HepG2 (cell line): ENCODE measurements around the gene TOPORS. TPM values are rescaled to one million over a fixed set of nuclear protein-coding genes. Genes with fewer than 3 reads are reported as not detected.

Experiments
- ATAC-seq: fragments of 200-7000 bp; cut with Tn5 transposase; 3 replicates; pipeline ENCODE4 v1.9.1; 2020; ENCODE audit warnings: mild to moderate bottlenecking, moderate library complexity
- BruUV-seq: library from RNA; stranded (reverse); fragments of 400-500 nt; replicated peaks from 2 replicates; lab custom pipeline; 2021; lab: Mats Ljungman, UMichigan
- CTCF ChIA-PET: fragments of 300-600 bp; formaldehyde crosslinking; extraction: SDS; loops from one replicate; lab custom pipeline; 2021; ENCODE audit warnings: low total read pairs, inconsistent platforms, low intra/inter-chr PET ratio; lab: Yijun Ruan, JAX
- POLR2A ChIA-PET: fragments of 350-600 bp; sonication (Branson Sonifier 250); formaldehyde crosslinking; loops from one replicate; lab custom pipeline; 2020; ENCODE audit warnings: antibody characterized with exemption, inconsistent platforms; lab: Yijun Ruan, JAX
- DNase-seq: peaks from one replicate; pipeline ENCODE4 v3.0.0-alpha.2; 2015; ENCODE audit warnings: low spot score
- FAIRE-seq: peaks from 3 replicates; lab custom pipeline; 2011; peaks lifted over from hg19 to GRCh38; lab: Jason Lieb, UNC
- H2AFZ ChIP-seq: one replicate; pipeline ENCODE4 v1.6.1; 2011; ENCODE audit warnings: low read length, inconsistent platforms
- H3K27ac ChIP-seq: fragments of 300-600 bp; 3 replicates; pipeline ENCODE4 v1.8.0; 2011; ENCODE audit warnings: mixed run types, mild to moderate bottlenecking, mixed read lengths, low read length, inconsistent platforms; ENCODE audit not compliant: insufficient read depth; ENCODE audit errors: extremely low read length
- H3K27me3 ChIP-seq, 2 experiments: fragments of 200-600 bp in 1 of 2; 2 replicates in 1 of 2; 3 replicates in 1 of 2; pipeline versions ENCODE4 v1.6.0 to v1.8.0; 2011; ENCODE audit warnings: low read length in 2 of 2, mild to moderate bottlenecking in 2 of 2, moderate library complexity in 2 of 2, inconsistent platforms in 1 of 2; ENCODE audit not compliant: insufficient read depth in 2 of 2, control insufficient read depth in 1 of 2
- H3K36me3 ChIP-seq, 2 experiments: fragments of 200-600 bp in 1 of 2; replicated peaks in 1 of 2; 2 replicates in 1 of 2; 3 replicates in 1 of 2; pipeline versions ENCODE4 v1.5.1 to v1.8.0; 2011; ENCODE audit warnings: low read length in 2 of 2, inconsistent platforms in 1 of 2; ENCODE audit not compliant: insufficient read depth in 2 of 2, control insufficient read depth in 1 of 2
- H3K4me1 ChIP-seq: 2 replicates; pipeline ENCODE4 v1.5.1; 2012; ENCODE audit warnings: low read length, inconsistent platforms; ENCODE audit not compliant: insufficient read depth
- H3K4me2 ChIP-seq: 2 replicates; pipeline ENCODE4 v1.6.0; 2011; ENCODE audit warnings: low read depth, low read length, inconsistent platforms
- H3K4me3 ChIP-seq, 3 experiments: fragments of 200-600 bp in 1 of 3; sonication (generic), shearing (Covaris generic) in 1 of 3; replicated peaks in 1 of 3; 2 replicates each; pipeline ENCODE4 v1.5.1; 2011 to 2016; ENCODE audit warnings: low read length in 3 of 3, inconsistent platforms in 2 of 3, low read depth in 2 of 3, mild to moderate bottlenecking in 2 of 3, control low read depth in 1 of 3, mixed read lengths in 1 of 3; ENCODE audit not compliant: insufficient read depth in 1 of 3
- H3K79me2 ChIP-seq: one replicate; pipeline ENCODE4 v1.6.1; 2011; ENCODE audit warnings: low read length, inconsistent platforms; ENCODE audit not compliant: insufficient read depth
- H3K9ac ChIP-seq: 2 replicates; pipeline ENCODE4 v1.6.0; 2011; ENCODE audit warnings: mild to moderate bottlenecking, low read depth, low read length, inconsistent platforms; ENCODE audit not compliant: insufficient read depth
- H3K9me3 ChIP-seq: 2 replicates; pipeline ENCODE4 v1.5.1; 2012; ENCODE audit warnings: mild to moderate bottlenecking, low read length
- H4K20me1 ChIP-seq: 2 replicates; pipeline ENCODE4 v1.6.0; 2011; ENCODE audit warnings: inconsistent platforms, mild to moderate bottlenecking, low read length, moderate library complexity; ENCODE audit not compliant: insufficient read depth
- CBX1 ChIP-seq: IDR thresholded peaks from one replicate; pipeline ENCODE4 v1.6.1; 2016; ENCODE audit warnings: antibody characterized with exemption, low read depth
- CHD4 ChIP-seq: fragments of 200-600 bp; sonication (generic); IDR thresholded peaks from 2 replicates; pipeline ENCODE4 v1.7.0; 2017; ENCODE audit warnings: mild to moderate bottlenecking, low read length, borderline replicate concordance
- FOXK2 ChIP-seq: fragments of 450-650 bp; IDR thresholded peaks from 2 replicates; pipeline ENCODE4 v1.6.1; 2016
- NCOA5 ChIP-seq: sonication (generic); formaldehyde crosslinking; IDR thresholded peaks from 2 replicates; pipeline ENCODE4 v1.4.0; 2020; ENCODE audit warnings: missing genetic modification reagents
- NKX3-1 ChIP-seq: sonication (generic); formaldehyde crosslinking; IDR thresholded peaks from 2 replicates; pipeline ENCODE4 v1.5.0; 2020; ENCODE audit warnings: missing genetic modification reagents
- PAF1 ChIP-seq: IDR thresholded peaks from 2 replicates; pipeline ENCODE4 v1.6.1; 2016; ENCODE audit warnings: missing genetic modification reagents, missing compliant biosample characterization
- TAF15 ChIP-seq: fragments of 200-400 bp; formaldehyde crosslinking; IDR thresholded peaks from one replicate; pipeline ENCODE4 v1.6.1; 2018; ENCODE audit warnings: mild to moderate bottlenecking, low read depth, low read length; ENCODE audit not compliant: poor library complexity, severe bottlenecking
- ZKSCAN8 ChIP-seq: IDR thresholded peaks from 2 replicates; pipeline ENCODE4 v1.6.1; 2016; ENCODE audit warnings: borderline replicate concordance, missing genetic modification reagents, missing compliant biosample characterization
- ZNF225 ChIP-seq: sonication (generic); formaldehyde crosslinking; IDR thresholded peaks from 2 replicates; pipeline ENCODE4 v1.4.0; 2020; ENCODE audit warnings: mild to moderate bottlenecking, missing genetic modification reagents
- ZNF33B ChIP-seq: sonication (generic); formaldehyde crosslinking; IDR thresholded peaks from 2 replicates; pipeline ENCODE4 v1.5.1; 2020; ENCODE audit warnings: mild to moderate bottlenecking, missing genetic modification reagents
- ZNF431 ChIP-seq: sonication (generic); formaldehyde crosslinking; IDR thresholded peaks from 2 replicates; pipeline ENCODE4 v1.9.0; 2022; ENCODE audit warnings: missing genetic modification reagents, low read depth, mild to moderate bottlenecking, borderline replicate concordance
- WGBS: methylation state at CpG from one replicate; pipeline ENCODE4 v1.1.6; 2017; ENCODE audit warnings: low lambda C conversion rate; 5-methylcytosine and 5-hydroxymethylcytosine counted together
- in situ Hi-C: cut with HindIII; loops from 2 replicates; pipeline ENCODE4 v1.10.0; 2017; ENCODE audit warnings: low pct_unique_long_range_greater_than_20kb; ENCODE audit not compliant: extremely low pct_ligation_motif_present
- intact Hi-C: fragments of 100-400 bp; cut with micrococcal nuclease; formaldehyde crosslinking; loops from one replicate; pipeline ENCODE4 v1.10.0; 2022; ENCODE audit not compliant: unreplicated experiment
- polyA plus RNA-seq, 8 experiments: library from polyadenylated mRNA; depleted of rRNA in 3 of 8; stranded (reverse) in 7 of 8; unstranded in 1 of 8; fragments of >200 nt; fragmentation: Illumina TruSeq in 4 of 8; extraction: Trizol in 4 of 8; gene quantifications; 2 replicates each; pipeline versions ENCODE4 v1.2.1 to v1.2.3, GENCODE V29; 2011 to 2016; ENCODE audit warnings: low read depth in 4 of 8, missing spikeins in 1 of 8, mixed read lengths in 1 of 8; ENCODE audit not compliant: insufficient read depth in 1 of 8
- total RNA-seq, 5 experiments: library from RNA; depleted of rRNA; stranded (reverse); fragments of >200 nt; fragmentation: Illumina TruSeq; extraction: Trizol; gene quantifications; 2 replicates each; pipeline ENCODE4 v1.2.3, GENCODE V29; 2016; ENCODE audit warnings: low read depth in 1 of 5
- TF ChIP-seq, protein P1 (sequence below): sonication (generic); formaldehyde crosslinking; IDR thresholded peaks from 2 replicates; pipeline ENCODE4 v1.8.0; 2022; ENCODE audit warnings: low read depth, missing genetic modification reagents
- TF ChIP-seq, protein P2 (sequence below): fragments of 450-650 bp; IDR thresholded peaks from 2 replicates; pipeline ENCODE4 v1.6.1; 2016
- TF ChIP-seq, protein P3 (sequence below), 2 experiments: IDR thresholded peaks; 2 replicates each; pipeline ENCODE4 v1.6.1; 2011 to 2012; ENCODE audit warnings: low read length in 2 of 2, borderline replicate concordance in 1 of 2, low read depth in 1 of 2, mild to moderate bottlenecking in 1 of 2, moderate library complexity in 1 of 2

The TOPORS gene
- total and polyA plus RNA-seq, 2 of the 13 experiments (the other 11 are each of a cell fraction or from before 2014, with no cell fraction given) = 6.8 to 19.6 TPM

DNA sequence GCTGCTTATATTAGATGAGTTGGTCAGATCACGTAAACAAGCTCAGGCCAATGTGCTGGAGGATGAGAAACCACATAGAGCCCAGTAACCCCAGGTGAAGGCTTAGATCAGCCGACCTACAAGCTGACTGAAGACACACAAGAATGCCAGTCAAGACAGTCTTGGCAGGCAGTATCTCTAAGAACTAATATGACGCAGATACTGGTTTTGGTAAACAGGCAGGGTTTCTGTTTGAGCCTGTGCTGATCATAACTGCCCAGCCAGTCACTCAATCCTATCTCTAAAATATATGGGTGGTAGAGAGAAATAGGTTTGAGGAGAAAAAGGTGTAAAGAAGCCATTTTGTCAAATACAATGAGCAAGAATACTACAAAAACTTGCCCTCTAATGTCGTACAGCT lies 18.6 kb downstream of the TOPORS start (continued):
- TF ChIP-seq, protein P1, sequence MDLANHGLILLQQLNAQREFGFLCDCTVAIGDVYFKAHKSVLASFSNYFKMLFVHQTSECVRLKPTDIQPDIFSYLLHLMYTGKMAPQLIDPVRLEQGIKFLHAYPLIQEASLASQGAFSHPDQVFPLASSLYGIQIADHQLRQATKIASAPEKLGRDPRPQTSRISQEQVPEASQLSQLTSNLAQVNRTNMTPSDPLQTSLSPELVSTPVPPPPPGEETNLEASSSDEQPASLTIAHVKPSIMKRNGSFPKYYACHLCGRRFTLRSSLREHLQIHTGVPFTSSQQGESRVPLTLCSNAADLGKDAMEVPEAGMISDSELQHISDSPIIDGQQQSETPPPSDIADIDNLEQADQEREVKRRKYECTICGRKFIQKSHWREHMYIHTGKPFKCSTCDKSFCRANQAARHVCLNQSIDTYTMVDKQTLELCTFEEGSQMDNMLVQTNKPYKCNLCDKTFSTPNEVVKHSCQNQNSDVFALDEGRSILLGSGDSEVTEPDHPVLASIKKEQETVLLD = no peak

DNA sequence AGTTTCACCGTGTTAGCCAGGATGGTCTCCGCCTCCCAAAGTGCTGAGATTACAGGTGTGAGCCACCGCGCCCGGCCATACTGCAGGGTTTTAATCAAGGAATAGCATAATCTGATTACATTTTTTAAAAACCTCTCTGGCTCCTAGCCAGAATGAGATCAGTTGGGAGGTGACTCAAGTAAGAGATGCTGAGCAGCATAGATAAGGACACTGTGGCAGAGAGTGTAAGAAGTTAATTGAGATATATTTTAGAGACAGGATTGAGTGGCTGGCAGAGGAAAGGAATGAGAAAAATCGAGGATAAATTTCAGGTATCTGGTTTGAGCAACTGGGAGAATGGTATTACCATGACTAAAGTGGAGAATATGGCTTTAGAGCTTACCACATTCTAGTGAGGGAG lies 19.1 kb downstream of the TOPORS start:
- H2AFZ ChIP-seq = no peak overlapping the region
- ChIA-PET CTCF (no interaction called here), POLR2A (interaction anchor here (1.5 kb wide), 1 partner anchor 17 kb away, joined by 3 read pairs; no protein-coding TSS in a partner anchor)

More for the DNA sequence above, 19.1 kb downstream of the TOPORS start:
- no peak for TF ChIP-seq NKX3-1 (CRISPR knock-in tag)
- TF ChIP-seq TAF15 = no peak
- no peak for TF ChIP-seq ZNF33B (CRISPR knock-in tag)
- TF ChIP-seq, protein P2, sequence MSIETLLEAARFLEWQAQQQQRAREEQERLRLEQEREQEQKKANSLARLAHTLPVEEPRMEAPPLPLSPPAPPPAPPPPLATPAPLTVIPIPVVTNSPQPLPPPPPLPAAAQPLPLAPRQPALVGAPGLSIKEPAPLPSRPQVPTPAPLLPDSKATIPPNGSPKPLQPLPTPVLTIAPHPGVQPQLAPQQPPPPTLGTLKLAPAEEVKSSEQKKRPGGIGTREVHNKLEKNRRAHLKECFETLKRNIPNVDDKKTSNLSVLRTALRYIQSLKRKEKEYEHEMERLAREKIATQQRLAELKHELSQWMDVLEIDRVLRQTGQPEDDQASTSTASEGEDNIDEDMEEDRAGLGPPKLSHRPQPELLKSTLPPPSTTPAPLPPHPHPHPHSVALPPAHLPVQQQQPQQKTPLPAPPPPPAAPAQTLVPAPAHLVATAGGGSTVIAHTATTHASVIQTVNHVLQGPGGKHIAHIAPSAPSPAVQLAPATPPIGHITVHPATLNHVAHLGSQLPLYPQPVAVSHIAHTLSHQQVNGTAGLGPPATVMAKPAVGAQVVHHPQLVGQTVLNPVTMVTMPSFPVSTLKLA = no peak
- TF ChIP-seq ZNF225 (CRISPR knock-in tag) = no peak
- no peak for TF ChIP-seq FOXK2
- no peak for TF ChIP-seq ZKSCAN8 (CRISPR knock-in tag)
- TF ChIP-seq NCOA5 (CRISPR knock-in tag) = no peak
- no peak for TF ChIP-seq CHD4
- TF ChIP-seq, protein P3, sequence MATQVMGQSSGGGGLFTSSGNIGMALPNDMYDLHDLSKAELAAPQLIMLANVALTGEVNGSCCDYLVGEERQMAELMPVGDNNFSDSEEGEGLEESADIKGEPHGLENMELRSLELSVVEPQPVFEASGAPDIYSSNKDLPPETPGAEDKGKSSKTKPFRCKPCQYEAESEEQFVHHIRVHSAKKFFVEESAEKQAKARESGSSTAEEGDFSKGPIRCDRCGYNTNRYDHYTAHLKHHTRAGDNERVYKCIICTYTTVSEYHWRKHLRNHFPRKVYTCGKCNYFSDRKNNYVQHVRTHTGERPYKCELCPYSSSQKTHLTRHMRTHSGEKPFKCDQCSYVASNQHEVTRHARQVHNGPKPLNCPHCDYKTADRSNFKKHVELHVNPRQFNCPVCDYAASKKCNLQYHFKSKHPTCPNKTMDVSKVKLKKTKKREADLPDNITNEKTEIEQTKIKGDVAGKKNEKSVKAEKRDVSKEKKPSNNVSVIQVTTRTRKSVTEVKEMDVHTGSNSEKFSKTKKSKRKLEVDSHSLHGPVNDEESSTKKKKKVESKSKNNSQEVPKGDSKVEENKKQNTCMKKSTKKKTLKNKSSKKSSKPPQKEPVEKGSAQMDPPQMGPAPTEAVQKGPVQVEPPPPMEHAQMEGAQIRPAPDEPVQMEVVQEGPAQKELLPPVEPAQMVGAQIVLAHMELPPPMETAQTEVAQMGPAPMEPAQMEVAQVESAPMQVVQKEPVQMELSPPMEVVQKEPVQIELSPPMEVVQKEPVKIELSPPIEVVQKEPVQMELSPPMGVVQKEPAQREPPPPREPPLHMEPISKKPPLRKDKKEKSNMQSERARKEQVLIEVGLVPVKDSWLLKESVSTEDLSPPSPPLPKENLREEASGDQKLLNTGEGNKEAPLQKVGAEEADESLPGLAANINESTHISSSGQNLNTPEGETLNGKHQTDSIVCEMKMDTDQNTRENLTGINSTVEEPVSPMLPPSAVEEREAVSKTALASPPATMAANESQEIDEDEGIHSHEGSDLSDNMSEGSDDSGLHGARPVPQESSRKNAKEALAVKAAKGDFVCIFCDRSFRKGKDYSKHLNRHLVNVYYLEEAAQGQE (IDR thresholded peaks at IDR 0.05; ENCODE audit: borderline replicate concordance in 1 of 2, low read depth in 1 of 2, low read length in 2 of 2) = no peak
- no peak for TF ChIP-seq ZNF431 (CRISPR knock-in tag)
- no peak for TF ChIP-seq PAF1 (CRISPR knock-in tag)
- TF ChIP-seq CBX1 = no peak
- ATAC-seq (no peak), FAIRE-seq (no peak), DNase-seq (no peak)
- BruUV-seq = no TSS peak
- no peaks in the 10 kb centered on the region for H4K20me1 ChIP-seq
- no peak overlapping the region for H3K4me2 ChIP-seq
- intact Hi-C loops = no loop called here
- H3K27ac ChIP-seq = no peak overlapping the region
- H3K9me3 ChIP-seq = no peaks in the 10 kb centered on the region
- H3K27me3 ChIP-seq = no peaks in the 10 kb centered on the region
- H3K4me1 ChIP-seq = no peaks in the 10 kb centered on the region
- in situ Hi-C loops = no loop called here
- no peak overlapping the region for H3K9ac ChIP-seq
- H3K4me3 ChIP-seq = no peak overlapping the region
- WGBS = 88% methylated on average over 6 of the region's 6 CpGs
- H3K36me3 ChIP-seq = 0 out of 5 replicates have a peak, but pooled peaks cover 0 to 3% of the 10 kb centered on the region in 2 experiments
- H3K79me2 ChIP-seq = no peaks in the 10 kb centered on the region
